HG03442 (cell line): ENCODE results near the gene FIBCD1.

Source experiments
- ATAC-seq: cut with Tn5 transposase; IDR thresholded peaks from one replicate; pipeline ENCODE4 v1.9.1; 2021; ENCODE audit warnings: mild to moderate bottlenecking, moderate library complexity; ENCODE audit not compliant: unreplicated experiment

Gene FIBCD1

GRCh38 chr9:130923611-130924447 is 15.2 kb downstream of the FIBCD1 start:
- no peak for ATAC-seq

DNA sequence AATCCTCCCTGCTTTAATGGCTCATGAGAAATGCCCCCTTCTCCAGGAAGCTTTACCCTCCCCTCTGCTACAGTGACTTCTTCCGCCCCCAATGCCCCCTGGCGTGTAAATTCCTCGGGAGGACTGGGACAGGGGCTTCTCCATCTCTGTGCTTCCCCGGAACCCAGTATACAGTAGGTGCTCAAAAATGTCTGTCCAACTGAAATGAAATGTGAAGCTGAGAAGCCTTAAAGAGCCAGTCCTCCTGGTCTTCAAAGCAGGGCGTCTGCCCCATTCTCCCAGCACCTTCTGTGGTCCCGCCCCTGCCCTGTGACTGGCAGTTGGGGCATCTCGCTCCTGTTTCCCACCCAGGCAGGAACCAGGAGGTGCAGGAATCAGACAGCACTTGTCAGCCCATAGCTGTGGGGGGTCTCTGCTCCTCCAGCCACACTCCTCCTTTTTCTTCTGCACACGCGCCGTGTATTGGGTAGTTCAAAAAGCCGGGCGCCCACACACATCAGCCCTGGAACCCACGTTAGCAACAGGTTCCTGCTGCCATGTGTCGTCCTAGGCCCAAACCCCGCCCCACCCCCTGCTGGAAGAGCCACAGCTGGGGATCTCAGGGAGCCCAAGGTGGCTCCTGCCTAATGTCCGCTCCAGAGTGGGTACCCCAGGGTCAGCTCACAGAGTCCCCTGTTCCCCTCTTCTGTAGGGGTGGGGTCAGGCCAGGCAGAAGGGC is 16.0 kb downstream of the FIBCD1 start:
- no peak for ATAC-seq

- ATAC-seq, result no peak
These were observed 16.8 kb downstream of the FIBCD1 start for GRCh38 chr9:130921989-130922892.

GRCh38 chr9:130921300-130921988 is 17.6 kb downstream of the FIBCD1 start:
- no peak for ATAC-seq

GRCh38 chr9:130920762-130921299 is 18.2 kb downstream of the FIBCD1 start:
- ATAC-seq, result no peak

GRCh38 chr9:130920233-130920632 is 18.8 kb downstream of the FIBCD1 start:
- ATAC-seq, result no peak

DNA sequence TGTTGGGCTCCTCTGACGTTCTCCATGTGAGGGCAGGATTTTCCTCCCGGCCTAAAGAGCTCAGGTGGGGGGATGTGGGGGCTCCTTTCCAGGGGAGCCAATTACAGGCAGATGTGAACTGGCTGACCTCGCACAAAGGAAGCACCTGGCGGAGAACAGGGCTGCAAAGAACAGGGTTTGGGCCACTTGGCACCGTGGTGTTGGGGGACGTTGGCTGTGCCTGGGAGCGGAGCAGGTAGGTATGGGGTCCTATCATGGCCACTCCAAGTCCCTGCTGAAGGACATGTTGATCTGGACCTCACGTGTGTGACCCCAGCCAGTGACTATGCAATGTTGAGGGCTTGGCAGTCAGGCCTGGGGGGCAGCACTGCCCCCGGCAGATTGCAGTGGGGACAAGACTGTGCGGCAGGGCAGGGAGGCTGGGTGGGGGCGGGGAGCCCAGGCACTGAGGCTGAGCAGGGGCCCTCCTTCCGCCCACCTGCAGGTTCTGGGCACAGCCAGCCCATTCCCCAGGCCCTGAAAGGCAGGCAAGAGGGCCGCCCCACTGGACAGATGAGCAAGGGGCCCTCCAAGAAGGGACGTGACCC is 19.4 kb downstream of the FIBCD1 start:
- no peak for ATAC-seq

- no peak for ATAC-seq
These were observed 20.1 kb downstream of the FIBCD1 start for GRCh38 chr9:130918826-130919558.

DNA sequence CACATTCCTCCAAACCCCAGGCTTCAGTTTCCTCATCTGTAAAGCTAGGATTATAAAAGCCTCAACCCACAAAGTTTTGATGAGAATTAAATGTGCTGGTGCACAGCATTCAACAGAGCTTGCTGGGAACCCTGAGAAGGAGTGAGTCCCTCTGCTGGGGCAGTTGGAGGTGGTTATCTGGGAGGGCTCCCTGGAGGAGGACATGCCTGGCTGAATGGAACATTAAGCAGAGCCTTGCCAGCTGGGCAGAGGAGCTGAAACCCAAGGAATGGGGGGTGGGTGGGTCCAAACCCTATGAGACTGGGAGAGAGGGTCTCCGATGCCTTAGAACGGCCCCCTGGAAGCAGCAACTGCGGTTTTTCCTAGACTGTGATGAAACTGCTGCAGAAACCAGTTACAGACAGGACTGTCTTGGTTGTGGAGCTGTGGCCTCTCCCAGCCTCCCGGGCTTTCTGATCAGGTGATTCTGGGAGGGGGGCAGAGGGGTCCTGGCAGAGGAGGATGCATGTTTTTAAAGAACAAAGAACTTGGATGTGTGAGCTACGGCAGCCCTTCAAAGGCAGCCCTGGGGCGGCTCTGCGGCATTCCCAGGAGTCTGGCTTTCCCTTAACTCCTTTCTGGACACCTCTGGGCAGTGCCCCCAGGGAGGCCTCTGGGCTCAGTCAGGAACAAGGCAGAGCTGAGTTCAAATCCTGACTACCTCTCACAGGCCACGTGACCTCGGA is 20.8 kb downstream of the FIBCD1 start:
- no peak for ATAC-seq

DNA sequence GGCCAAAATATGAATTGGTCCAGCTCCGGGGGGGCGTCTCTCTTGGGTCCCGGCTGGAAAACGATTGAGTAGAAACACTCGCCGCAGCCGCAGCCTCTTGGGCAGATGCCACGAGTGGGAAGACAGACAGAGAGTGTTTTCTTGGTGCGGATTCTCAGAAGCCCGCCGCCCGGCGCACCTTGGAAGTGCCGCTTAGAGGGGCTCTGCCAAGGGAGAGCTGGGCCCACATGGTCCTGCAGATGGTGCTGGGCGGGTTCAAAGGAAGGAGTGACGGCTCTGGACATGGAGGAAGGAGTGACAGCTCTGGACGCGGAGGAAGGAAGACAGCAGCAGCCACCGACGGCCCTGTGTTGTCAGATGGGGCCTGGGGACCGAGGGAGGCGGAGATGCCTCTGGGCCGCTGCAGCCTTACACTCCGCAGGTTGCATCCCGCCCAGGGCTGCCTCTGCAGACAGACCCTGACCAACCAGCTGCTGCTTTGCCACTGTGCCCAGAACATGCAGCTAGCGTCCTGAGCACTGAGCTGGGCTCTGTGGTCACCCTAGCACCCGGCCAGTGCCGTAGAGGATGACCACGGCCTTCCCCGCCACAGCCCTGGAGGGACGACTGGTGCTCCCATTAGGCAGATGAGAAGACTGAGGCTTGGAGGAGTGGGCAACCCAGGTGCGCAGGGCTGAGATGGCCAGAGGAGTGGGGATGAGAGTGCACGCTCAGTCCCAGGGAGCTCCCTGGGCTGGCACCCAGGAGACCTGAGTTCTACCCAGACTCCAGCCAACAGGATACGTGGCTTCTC is 21.7 kb downstream of the FIBCD1 start:
- ATAC-seq, result no peak

GRCh38 chr9:130915096-130915447 is 24.0 kb downstream of the FIBCD1 start:
- ATAC-seq, result no peak

GRCh38 chr9:130914417-130915095 is 24.5 kb downstream of the FIBCD1 start:
- ATAC-seq, result no peak

DNA sequence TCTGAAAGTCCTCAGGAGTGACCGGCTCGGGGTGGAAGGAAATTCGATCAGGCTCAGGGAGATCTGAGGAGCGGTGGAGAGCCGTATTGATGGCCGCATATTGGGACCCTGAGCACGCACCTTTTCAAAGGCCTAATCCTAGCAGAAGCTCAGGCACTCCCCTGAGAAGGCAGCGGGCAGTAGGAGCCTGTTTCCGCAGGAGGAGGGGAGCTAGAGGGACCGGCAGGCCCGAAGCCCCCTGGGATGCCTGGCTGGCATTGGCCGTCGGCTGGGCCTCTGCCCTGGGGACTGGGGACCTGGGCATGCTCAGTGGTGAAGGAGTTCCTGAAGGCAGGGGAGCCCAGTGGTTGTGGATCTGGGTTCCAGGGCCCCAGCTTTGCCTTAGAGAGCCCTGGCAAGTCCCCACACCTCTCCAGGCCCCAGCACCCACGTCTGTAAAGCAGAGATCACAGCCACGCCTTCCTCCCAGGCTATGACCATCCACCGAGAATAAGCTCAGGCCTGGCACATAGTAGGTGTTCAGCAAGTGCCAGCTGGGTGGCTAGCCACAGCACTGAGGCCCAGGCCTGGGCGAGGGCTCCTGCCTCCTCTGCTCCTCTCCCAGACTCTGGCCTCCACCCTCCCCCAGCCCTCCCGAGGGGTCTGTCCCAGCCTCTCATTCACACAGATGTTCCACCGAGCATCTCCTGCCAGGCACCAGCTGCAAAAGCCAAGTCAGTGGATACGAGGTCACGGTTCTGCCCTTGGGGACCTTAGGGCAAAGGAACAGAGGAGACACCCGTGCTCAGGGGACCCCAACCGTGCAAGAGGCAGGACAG is 25.2 kb downstream of the FIBCD1 start:
- no peak for ATAC-seq

DNA sequence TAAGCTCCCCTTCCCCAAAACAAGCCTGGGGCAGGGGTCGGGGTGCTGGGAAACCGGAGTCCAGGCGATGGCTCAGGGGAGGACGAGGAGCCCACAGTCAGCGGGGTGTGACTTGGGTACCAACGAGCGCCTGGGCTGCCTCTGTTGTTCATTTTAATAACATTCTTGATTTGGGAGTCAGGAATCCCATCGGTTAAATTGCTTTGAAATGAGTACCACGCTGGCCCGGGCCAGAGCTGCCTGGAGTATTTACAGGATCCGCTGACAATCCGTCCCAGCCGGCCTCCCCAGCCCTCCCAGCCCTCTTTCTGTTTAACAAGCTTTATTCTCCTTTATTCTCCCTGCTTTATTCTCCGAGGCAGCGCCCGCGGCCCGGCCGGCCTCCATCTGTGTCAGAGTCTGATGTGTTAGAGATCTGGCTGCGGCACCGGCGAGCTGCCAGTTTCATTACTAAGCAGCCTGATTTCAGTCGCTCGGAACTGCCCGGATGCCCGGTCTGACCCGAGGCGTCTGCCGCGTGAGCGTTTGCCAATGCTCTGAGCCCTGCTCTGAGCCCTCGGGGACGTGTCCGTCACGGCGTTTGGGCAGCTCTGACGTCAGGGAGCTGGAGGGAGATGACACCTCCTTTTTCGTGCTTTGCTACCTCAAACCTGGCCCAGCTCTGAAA is 26.0 kb downstream of the FIBCD1 start:
- ATAC-seq, result no peak

DNA sequence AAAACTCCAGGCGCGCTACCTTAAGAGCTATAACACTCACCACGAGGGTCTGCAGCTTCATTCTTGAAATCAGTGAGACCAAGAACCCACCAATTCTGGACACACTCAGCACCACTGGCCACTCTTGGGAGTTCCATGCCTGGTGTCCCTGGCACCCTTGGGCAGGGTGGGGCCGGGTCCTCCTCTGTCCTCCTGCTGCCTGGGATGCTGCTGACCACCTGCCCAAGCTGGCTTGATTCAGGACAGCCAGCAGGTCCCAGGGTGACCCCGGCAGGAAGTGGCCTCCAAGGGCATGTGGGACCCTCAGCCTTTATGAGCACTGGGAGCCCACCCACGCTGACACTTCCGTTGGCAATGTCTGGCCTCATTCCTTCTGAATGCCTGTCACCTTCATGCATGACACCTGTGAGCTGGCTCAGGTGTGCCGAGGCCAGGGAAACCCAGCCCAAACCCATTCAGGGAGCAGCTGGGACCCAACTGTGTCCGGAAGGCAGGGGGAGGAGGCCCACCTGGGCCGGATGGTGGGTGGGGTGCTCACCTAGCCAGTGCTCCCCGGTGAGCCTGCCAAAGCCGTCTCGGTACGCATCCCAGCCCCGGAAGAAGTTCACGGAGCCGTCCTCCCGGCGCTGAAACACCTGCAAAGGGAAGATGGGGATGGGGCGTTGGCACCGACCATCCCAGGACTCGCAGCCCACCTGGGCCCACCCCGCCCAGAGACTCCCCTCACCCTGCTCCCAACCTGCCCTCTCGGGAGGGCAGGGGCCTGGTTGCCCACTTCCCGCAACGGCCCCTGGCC is 27.6 kb downstream of the FIBCD1 start:
- no peak for ATAC-seq
